ENCODE measurements around the gene LHPP. TPM values are rescaled to one million over a fixed set of nuclear protein-coding genes. Genes with fewer than 3 reads are reported as not detected.

The LHPP gene
- total RNA-seq, 1 donor from 2014 or later, result 22.9 TPM

DNA sequence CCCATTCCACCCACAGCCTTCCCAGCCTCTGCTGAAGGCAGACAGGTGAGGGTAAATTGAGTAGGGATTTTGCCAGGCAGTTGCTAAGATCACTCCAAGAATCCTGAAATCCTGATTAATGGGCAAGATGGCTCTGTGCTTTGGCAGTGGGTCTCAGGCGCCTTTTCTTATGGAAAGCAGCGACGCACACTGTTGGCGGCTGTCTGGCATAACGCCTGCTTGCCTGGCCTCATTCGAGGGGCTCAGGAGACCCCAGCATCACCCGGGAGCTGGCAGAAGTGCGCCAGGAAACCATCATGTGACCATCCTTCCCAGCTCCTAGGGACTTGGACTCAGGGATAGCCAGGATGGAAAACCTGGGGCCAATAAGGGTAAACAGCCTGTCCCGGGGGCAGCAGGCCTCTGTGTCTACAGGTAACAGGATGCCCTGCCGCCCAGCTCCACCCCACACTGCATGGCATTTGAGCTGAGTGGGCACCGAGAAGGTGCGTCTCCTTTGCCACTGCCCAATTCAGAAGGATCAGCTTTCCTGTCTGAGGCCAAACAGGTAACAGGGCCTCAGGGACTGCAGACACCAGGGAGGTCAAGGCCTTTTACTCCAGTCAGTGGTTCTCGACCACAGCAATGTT, 184.0 kb downstream of the LHPP start:
- no peaks in the 10 kb centered on the region for H3K27me3 Mint-ChIP-seq
- DNase-seq, result no peak
- peak overlapping the region; percentile 88 for H3K27ac Mint-ChIP-seq
- POLR2A ChIA-PET, result interaction anchor here (0.6 to 6.1 kb wide), 5 partner anchors 38 to 314 kb away, joined by 3 to 39 read pairs (median 15); no protein-coding TSS in a partner anchor
- CTCF ChIA-PET, result interaction anchor here (0.6 to 2.9 kb wide), 6 partner anchors 52 to 111 kb away, joined by 3 to 17 read pairs (median 3); no protein-coding TSS in a partner anchor
- no peak overlapping the region for H3K4me3 Mint-ChIP-seq
- no peak for ATAC-seq (ENCODE audit: low read depth)
- intact Hi-C loops (cut with micrococcal nuclease), result no loop called here
- peaks cover 37% of the 10 kb centered on the region for H3K36me3 Mint-ChIP-seq (ENCODE audit: low read depth)
- H3K4me1 Mint-ChIP-seq, result peaks cover 100% of the 10 kb centered on the region
- TF ChIP-seq CTCF (IDR thresholded peaks at IDR 0.05), result no peak
- no peaks in the 10 kb centered on the region for H3K9me3 Mint-ChIP-seq

DNA sequence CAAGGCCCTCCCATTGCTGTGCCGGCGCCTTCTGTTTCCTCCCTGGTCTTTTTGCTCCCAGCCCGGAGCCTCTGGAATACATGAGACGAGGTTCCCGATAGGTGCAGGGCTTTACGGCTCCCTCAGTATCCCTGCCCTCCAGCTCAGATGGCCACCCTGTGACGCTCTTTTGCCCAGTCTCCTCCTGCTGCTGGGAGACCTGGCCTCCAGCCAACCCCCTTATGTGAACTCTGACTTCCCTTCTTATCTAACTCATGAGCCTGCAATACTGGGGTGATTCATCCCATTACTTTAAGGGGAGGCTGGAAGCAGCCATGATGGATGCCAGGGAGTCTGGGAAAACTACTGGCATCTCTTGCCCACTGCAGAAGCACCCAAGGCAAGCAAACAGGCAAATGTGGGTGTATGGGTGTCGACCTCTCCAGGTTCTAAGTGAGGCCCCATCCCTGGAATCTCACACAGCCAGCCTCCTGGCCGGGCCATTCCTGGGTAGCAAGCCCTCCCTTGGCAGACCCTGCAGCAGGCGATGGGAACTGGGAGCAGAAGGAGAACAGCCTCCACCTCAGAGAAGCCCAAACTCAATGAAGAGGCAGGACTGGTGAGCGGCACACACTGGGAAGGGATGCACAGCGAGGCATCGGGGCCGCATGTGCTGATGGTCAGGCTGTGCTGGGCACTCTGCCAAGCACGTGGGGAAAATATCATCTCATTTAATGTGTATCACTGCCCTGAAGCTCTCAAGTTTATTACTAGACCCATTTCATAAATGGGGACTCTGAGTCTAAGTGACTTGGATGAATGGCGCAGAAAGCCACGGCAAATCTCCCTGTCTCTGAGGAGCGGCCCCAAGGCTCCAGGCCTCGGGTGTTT, 185.1 kb downstream of the LHPP start:
- ChIA-PET CTCF (interaction anchor here (0.6 to 3.6 kb wide), 18 partner anchors 9 to 112 kb away, joined by 3 to 39 read pairs (median 4); partner anchors contain the start of gene FAM53B), POLR2A (interaction anchor here (0.5 to 5.0 kb wide), 19 partner anchors 10 to 112 kb away, joined by 3 to 34 read pairs (median 6); no protein-coding TSS in a partner anchor)
- no peak for TF ChIP-seq CTCF (IDR thresholded peaks at IDR 0.05)
- intact Hi-C loops (cut with micrococcal nuclease), result no loop called here
- Mint-ChIP-seq H3K27ac (peak overlapping the region; percentile 88), H3K9me3 (no peaks in the 10 kb centered on the region), H3K4me3 (peak overlapping the region; percentile 38), H3K36me3 (ENCODE audit: low read depth) (peaks cover 36% of the 10 kb centered on the region), H3K27me3 (no peaks in the 10 kb centered on the region), H3K4me1 (peaks cover 100% of the 10 kb centered on the region)
- DNase-seq, result no peak
- no peak for ATAC-seq (ENCODE audit: low read depth)

DNA sequence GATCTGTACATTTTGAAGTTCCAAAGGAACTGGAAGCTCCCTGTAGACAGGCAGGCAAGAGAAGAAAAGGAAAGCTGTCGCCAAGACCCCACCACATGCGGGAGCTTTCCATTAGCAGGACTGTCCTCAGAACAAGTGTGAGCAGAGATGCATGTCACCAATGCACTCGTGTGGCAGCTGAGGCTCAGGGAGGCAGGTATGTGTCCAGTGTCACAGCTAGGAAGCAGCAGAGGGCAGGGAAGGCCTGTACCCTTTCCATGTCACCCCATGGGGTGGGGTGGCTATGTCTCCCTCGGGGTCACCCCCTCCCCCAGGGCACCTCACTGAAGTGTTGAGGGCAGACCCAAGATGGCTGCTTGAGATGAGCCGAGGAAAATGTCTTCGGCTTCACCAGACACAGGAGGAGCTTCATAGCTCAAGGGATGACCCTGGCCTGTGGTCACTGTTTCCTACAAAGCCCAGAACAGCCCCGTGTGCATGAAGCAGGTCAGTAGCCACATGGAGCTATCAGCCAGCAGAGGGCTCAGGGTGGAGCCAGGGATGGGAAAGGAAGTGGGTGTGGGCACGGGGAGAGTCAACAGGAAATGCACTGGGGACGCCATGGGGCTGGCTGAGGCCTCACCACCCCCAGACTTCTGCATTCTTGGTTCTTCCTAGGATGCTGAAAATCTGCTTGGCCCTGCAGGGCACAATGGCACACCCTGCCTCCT, 186.0 kb downstream of the LHPP start:
- H3K36me3 Mint-ChIP-seq (ENCODE audit: low read depth), result peaks cover 31% of the 10 kb centered on the region
- H3K9me3 Mint-ChIP-seq, result no peaks in the 10 kb centered on the region
- ChIA-PET CTCF (interaction anchor here (0.6 to 3.6 kb wide), 14 partner anchors 10 to 113 kb away, joined by 3 to 39 read pairs (median 4); partner anchors contain the start of gene FAM53B), POLR2A (interaction anchor here (0.7 to 5.0 kb wide), 20 partner anchors 11 to 112 kb away, joined by 3 to 34 read pairs (median 6); no protein-coding TSS in a partner anchor)
- H3K4me3 Mint-ChIP-seq, result peak overlapping the region; percentile 62
- peaks cover 100% of the 10 kb centered on the region for H3K4me1 Mint-ChIP-seq
- intact Hi-C loops (cut with micrococcal nuclease), result loop anchor here (1.0 kb wide), 1 partner anchor 94 kb away; no protein-coding TSS in a partner anchor
- no peak for DNase-seq
- peak overlapping the region; percentile 88 for H3K27ac Mint-ChIP-seq
- peak; percentile 64 for ATAC-seq (ENCODE audit: low read depth)
- no peak for TF ChIP-seq CTCF (IDR thresholded peaks at IDR 0.05)
- H3K27me3 Mint-ChIP-seq, result no peaks in the 10 kb centered on the region

- intact Hi-C loops (cut with micrococcal nuclease), result loop anchor here (1.0 kb wide), 1 partner anchor 93 kb away; no protein-coding TSS in a partner anchor
- H3K4me1 Mint-ChIP-seq, result peaks cover 100% of the 10 kb centered on the region
- peak overlapping the region; percentile 62 for H3K4me3 Mint-ChIP-seq
- TF ChIP-seq CTCF (IDR thresholded peaks at IDR 0.05), result no peak
- CTCF ChIA-PET, result interaction anchor here (0.8 to 3.6 kb wide), 13 partner anchors 10 to 114 kb away, joined by 3 to 39 read pairs (median 5); partner anchors contain the start of gene FAM53B
- POLR2A ChIA-PET, result interaction anchor here (1.0 to 5.0 kb wide), 17 partner anchors 11 to 113 kb away, joined by 3 to 34 read pairs (median 6); no protein-coding TSS in a partner anchor
- no peak for DNase-seq
- peaks cover 26% of the 10 kb centered on the region for H3K36me3 Mint-ChIP-seq (ENCODE audit: low read depth)
- H3K27ac Mint-ChIP-seq, result peak overlapping the region; percentile 88
- no peak for ATAC-seq (ENCODE audit: low read depth)
- H3K27me3 Mint-ChIP-seq, result no peaks in the 10 kb centered on the region
- H3K9me3 Mint-ChIP-seq, result no peaks in the 10 kb centered on the region
Measured at GRCh38 chr10:124648131-124648475, 186.5 kb downstream of the LHPP start.

Measured in activated B cell treated with CpG ODN at 0.5 μM for 24 hours (primary cell).